Measurements from ENCODE around the gene IDNK. TPM values are rescaled to one million over a fixed set of nuclear protein-coding genes. Genes with fewer than 3 reads are reported as not detected.

The IDNK gene
- total and polyA plus RNA-seq, 2 experiments from 2014 or later: 10.5 to 11.1 TPM

DNA sequence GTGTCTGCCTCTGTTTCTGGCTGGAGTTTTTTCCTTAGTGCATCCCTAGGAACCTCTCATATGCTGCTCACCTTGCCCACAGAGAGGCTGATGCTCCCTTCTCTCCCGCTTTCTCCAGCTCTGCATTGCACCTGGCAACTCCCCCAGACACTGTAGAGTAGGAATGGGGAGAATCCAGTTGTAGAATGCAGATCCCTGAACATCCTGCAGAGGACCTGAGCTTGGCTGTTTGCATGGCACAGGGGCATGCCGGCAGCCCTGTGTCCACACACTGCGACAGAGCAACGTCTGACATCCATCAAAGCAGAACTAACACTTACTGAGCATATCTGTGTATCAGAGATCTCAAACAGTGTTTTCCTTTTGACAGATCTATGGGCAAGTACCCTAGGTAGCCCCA lies 19.9 kb downstream of the IDNK start:
- 79% methylated on average over 4 of the region's 4 CpGs for WGBS (ENCODE audit: low lambda C conversion rate, missing lambda C conversion rate)
- H3K9me3 ChIP-seq (ENCODE audit: low read depth): no peaks in the 10 kb centered on the region
- no peaks in the 10 kb centered on the region for H3K4me1 ChIP-seq (ENCODE audit: insufficient read depth)
- H3K4me2 ChIP-seq: no peak overlapping the region
- no peak overlapping the region for H3K4me3 ChIP-seq
- no peaks in the 10 kb centered on the region for H3K79me2 ChIP-seq
- H3K9me2 ChIP-seq (replicated peaks; ENCODE audit: insufficient read depth): no peaks in the 10 kb centered on the region
- no peak overlapping the region for H3K27ac ChIP-seq
- no peak for TF ChIP-seq CTCF (IDR thresholded peaks at IDR 0.05; ENCODE audit: poor library complexity)
- TF ChIP-seq EZH2phosphoT487 (IDR thresholded peaks at IDR 0.05; ENCODE audit: low read depth, severe bottlenecking, unreplicated experiment): no peak
- TF ChIP-seq EZH2 (IDR thresholded peaks at IDR 0.05; ENCODE audit: borderline replicate concordance): no peak
- no peaks in the 10 kb centered on the region for H4K20me1 ChIP-seq (ENCODE audit: insufficient read depth, poor library complexity, severe bottlenecking)
- DNase-seq (ENCODE audit: low spot score): no peak
- H3K27me3 ChIP-seq: no peaks in the 10 kb centered on the region
- no peaks in the 10 kb centered on the region for H3K36me3 ChIP-seq (replicated peaks; ENCODE audit: insufficient read depth, low read depth)
- no peak overlapping the region for H2AFZ ChIP-seq

DNA sequence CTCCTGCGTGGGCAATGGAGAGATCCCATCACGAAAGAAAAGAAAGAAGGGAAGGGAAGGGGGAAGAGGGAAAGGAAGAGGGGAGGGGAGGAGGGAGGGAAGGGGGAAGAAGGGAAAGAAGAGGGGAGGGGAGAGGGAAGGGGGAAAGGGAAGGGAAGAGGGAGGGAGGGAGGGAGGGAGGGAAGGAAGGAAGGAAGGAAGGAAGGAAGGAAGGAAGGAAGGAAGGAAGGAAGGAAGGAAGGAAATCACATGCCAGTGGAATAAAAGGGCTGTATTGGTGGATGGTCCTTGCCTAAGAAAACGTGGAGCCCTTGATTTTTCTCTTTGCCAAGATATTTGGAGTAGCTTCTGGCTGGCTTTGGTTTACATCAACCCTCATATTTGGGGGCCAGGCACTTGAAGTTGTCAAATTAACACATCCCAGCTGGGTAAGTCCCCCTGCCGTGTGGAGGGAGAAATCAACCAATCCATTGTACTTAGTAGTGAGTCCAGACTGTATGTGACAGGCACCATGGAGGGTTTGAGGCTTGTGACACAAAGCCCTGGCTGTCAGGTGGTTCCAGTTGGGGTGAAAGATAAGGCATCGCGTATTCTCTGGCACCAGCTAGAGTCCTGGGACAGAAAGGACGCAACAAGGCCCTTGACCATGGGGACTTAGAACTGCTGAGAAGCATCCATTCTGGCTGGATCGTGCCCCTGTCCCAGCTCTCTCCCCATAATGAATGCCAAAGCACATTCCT lies 23.7 kb downstream of the IDNK start:
- no peaks in the 10 kb centered on the region for H3K4me1 ChIP-seq (ENCODE audit: insufficient read depth)
- no peaks in the 10 kb centered on the region for H4K20me1 ChIP-seq (ENCODE audit: insufficient read depth, poor library complexity, severe bottlenecking)
- no peaks in the 10 kb centered on the region for H3K27me3 ChIP-seq
- TF ChIP-seq EZH2phosphoT487 (IDR thresholded peaks at IDR 0.05; ENCODE audit: low read depth, severe bottlenecking, unreplicated experiment): no peak
- TF ChIP-seq EZH2 (IDR thresholded peaks at IDR 0.05; ENCODE audit: borderline replicate concordance): no peak
- TF ChIP-seq CTCF (IDR thresholded peaks at IDR 0.05; ENCODE audit: poor library complexity): no peak
- H3K27ac ChIP-seq: no peak overlapping the region
- no peak overlapping the region for H2AFZ ChIP-seq
- H3K36me3 ChIP-seq (replicated peaks; ENCODE audit: insufficient read depth, low read depth): no peaks in the 10 kb centered on the region
- H3K4me2 ChIP-seq: no peak overlapping the region
- 91% methylated on average over 8 of the region's 8 CpGs for WGBS (ENCODE audit: low lambda C conversion rate, missing lambda C conversion rate)
- no peak overlapping the region for H3K4me3 ChIP-seq
- H3K9me3 ChIP-seq (ENCODE audit: low read depth): no peaks in the 10 kb centered on the region
- H3K9me2 ChIP-seq (replicated peaks; ENCODE audit: insufficient read depth): no peaks in the 10 kb centered on the region
- no peaks in the 10 kb centered on the region for H3K79me2 ChIP-seq
- no peak for DNase-seq (ENCODE audit: low spot score)

GRCh38 chr9:83649080-83649479 lies 26.1 kb downstream of the IDNK start:
- Histone ChIP-seq H3K4me1 (ENCODE audit: insufficient read depth) (no peaks in the 10 kb centered on the region), H3K27ac (no peak overlapping the region), H3K9me3 (ENCODE audit: low read depth) (no peaks in the 10 kb centered on the region), H3K36me3 (replicated peaks; ENCODE audit: insufficient read depth, low read depth) (no peaks in the 10 kb centered on the region), H3K4me2 (no peak overlapping the region), H3K79me2 (no peaks in the 10 kb centered on the region), H4K20me1 (ENCODE audit: insufficient read depth, poor library complexity, severe bottlenecking) (no peaks in the 10 kb centered on the region), H3K4me3 (no peak overlapping the region), H3K9me2 (replicated peaks; ENCODE audit: insufficient read depth) (no peaks in the 10 kb centered on the region), H2AFZ (no peak overlapping the region), H3K27me3 (no peaks in the 10 kb centered on the region)
- 37% methylated on average over 6 of the region's 8 CpGs for WGBS (ENCODE audit: low lambda C conversion rate, missing lambda C conversion rate)
- DNase-seq (ENCODE audit: low spot score): peak; percentile 68
- TF ChIP-seq EZH2phosphoT487 (IDR thresholded peaks at IDR 0.05; ENCODE audit: low read depth, severe bottlenecking, unreplicated experiment) (no peak), CTCF (IDR thresholded peaks at IDR 0.05; ENCODE audit: poor library complexity) (peak; percentile 68)
